Esophagus squamous epithelium (tissue), 4 donors: ENCODE measurements around the gene CLDN20.

ENCODE experiments used
- CTCF ChIP-seq, 6 experiments: fragments of 450-650 bp in 4 of 6; fragments of 200-600 bp in 2 of 6; sonication (generic) in 2 of 6; IDR thresholded peaks; one replicate each; pipeline ENCODE4 v1.5.1; 2016 to 2019; ENCODE audit warnings: antibody characterized with exemption in 6 of 6, mild to moderate bottlenecking in 4 of 6, moderate library complexity in 4 of 6
- POLR2A ChIP-seq, 4 donors: fragments of 450-650 bp; IDR thresholded peaks; one replicate each; pipeline ENCODE4 v1.6.1; 2017; ENCODE audit warnings: antibody characterized with exemption in 4 of 4, mild to moderate bottlenecking in 4 of 4, moderate library complexity in 3 of 4

DNA sequence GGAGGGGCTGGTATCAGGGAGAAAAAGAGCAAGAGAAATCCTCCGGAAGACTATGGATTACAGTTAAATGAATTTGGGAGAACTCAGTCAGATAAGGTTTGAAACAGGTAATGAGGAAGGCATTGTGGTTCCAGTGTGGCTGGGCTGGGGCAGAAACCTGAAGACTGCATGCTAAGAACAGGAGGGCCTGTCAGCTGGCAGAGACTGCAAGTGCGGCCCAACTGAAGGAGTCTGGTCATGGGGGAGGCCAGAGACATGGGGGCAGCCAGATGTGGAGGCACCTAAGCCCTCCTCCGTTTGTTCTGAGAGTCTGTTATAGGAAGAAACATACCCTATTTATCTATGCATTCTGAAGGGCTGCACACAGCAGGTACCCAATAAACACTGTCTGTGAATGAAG, 33.9 kb downstream of the CLDN20 start:
- no peak for TF ChIP-seq CTCF (IDR thresholded peaks at IDR 0.05)
- TF ChIP-seq POLR2A (IDR thresholded peaks at IDR 0.05) = no peak
